ENCODE results near the gene PRKAG2.

PRKAG2 gene

GRCh38 chr7:151513133-151513532 is 363.8 kb downstream of the PRKAG2 start:
- H3K27me3 Mint-ChIP-seq = no peaks in the 10 kb centered on the region
- peaks cover 4% of the 10 kb centered on the region for H3K36me3 Mint-ChIP-seq
- H3K9me3 Mint-ChIP-seq = no peaks in the 10 kb centered on the region
- no peak overlapping the region for H3K4me3 Mint-ChIP-seq
- peaks cover 89% of the 10 kb centered on the region for H3K4me1 Mint-ChIP-seq
- no peak overlapping the region for H3K27ac Mint-ChIP-seq

DNA sequence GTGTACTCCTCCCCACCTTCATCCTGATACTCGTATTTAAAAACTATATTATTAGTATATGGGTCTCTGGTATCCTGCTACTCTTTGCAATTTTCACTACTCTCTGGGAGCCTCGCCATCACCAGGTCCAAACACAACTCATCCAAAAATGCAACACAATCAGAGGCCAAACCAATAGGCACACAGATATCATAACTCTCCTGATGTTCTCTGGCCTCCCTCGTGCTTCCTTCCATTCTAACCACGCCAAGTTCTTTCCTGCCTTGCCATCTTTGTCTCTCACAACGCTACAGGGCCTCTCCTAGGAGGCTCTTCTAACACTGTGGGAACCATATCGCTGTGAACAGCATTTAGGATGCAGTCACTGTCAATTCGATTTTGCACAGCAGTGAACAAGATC is 364.6 kb downstream of the PRKAG2 start:
- no peaks in the 10 kb centered on the region for H3K27me3 Mint-ChIP-seq
- no peak overlapping the region for H3K4me3 Mint-ChIP-seq
- H3K9me3 Mint-ChIP-seq = no peaks in the 10 kb centered on the region
- H3K27ac Mint-ChIP-seq = no peak overlapping the region
- peaks cover 89% of the 10 kb centered on the region for H3K4me1 Mint-ChIP-seq
- H3K36me3 Mint-ChIP-seq = peaks cover 4% of the 10 kb centered on the region

DNA sequence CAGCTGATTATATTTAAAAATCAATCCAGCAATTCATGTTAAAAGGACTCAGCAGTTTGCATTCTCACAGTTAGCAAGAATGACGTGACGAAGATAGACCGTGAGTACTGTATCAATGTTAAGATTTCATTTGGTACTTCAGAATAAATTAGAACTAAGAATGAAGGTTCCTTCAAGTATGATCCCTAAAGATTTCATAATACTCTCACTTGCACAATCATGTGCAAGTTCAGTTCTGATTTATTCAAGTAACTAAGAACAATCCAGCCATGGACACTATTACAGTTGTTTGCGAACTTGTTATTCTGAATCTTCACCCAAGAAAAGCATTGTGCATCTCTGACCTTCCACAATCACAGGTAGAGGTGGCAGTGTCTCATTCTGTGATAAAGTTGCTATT is 365.0 kb downstream of the PRKAG2 start:
- Mint-ChIP-seq H3K4me3 (no peak overlapping the region), H3K4me1 (peaks cover 89% of the 10 kb centered on the region), H3K36me3 (peaks cover 4% of the 10 kb centered on the region), H3K27me3 (no peaks in the 10 kb centered on the region), H3K9me3 (no peaks in the 10 kb centered on the region), H3K27ac (no peak overlapping the region)

DNA sequence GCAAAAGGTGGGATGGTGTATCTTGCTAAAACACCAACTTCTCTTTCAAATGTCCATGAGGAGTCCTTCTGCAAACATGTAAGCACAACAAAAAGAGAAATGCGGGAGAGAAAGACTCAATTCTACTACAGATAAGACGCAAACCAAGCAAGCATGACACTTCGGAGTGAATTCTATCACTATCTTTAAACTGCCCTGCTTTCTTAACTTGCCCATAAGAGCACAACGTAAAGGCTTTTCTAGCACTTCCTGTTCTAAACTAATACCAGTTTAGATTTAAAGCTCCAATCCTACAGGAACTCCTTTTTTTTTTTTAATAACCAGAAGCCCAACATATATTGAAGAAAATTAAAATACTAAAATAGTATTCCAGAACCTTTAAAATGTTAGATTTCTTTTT is 365.6 kb downstream of the PRKAG2 start:
- H3K27ac Mint-ChIP-seq = no peak overlapping the region
- peaks cover 88% of the 10 kb centered on the region for H3K4me1 Mint-ChIP-seq
- peaks cover 4% of the 10 kb centered on the region for H3K36me3 Mint-ChIP-seq
- no peak overlapping the region for H3K4me3 Mint-ChIP-seq
- no peaks in the 10 kb centered on the region for H3K9me3 Mint-ChIP-seq
- no peaks in the 10 kb centered on the region for H3K27me3 Mint-ChIP-seq

DNA sequence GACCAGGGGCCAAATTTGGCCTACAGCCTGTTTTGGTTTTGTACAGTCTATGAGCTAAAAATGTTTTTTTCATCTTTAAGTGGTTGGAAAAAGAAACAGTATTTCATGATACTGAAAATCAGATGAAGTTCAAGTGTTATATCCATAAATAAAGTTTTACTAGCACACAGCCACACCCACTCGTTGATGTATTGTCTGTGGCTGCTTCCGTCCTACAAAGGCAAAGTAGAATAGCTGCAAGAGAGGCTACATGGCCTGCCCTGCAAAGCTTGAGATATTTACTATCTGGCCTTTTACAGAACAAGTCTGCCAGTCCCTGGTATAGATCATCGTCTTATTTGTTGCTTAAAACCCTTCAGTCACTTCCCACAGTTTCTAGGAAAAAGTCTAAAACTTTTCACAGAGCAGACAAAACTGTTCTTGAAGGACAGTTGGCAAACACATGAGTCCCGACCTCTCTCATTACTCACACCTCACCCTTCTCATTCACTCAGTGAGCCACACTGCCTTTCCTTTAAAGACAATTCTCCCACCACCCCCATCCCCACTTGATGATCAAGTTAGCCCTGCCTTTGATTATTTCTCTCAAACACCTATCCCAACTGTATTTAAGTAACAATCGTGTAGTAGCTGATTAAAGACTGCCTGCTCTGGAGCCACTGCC is 367.1 kb downstream of the PRKAG2 start:
- H3K9me3 Mint-ChIP-seq = no peaks in the 10 kb centered on the region
- H3K36me3 Mint-ChIP-seq = peaks cover 4% of the 10 kb centered on the region
- H3K27me3 Mint-ChIP-seq = no peaks in the 10 kb centered on the region
- no peak overlapping the region for H3K27ac Mint-ChIP-seq
- H3K4me1 Mint-ChIP-seq = peaks cover 85% of the 10 kb centered on the region
- no peak overlapping the region for H3K4me3 Mint-ChIP-seq

- H3K36me3 Mint-ChIP-seq = peaks cover 4% of the 10 kb centered on the region
- no peak overlapping the region for H3K27ac Mint-ChIP-seq
- peaks cover 85% of the 10 kb centered on the region for H3K4me1 Mint-ChIP-seq
- no peaks in the 10 kb centered on the region for H3K27me3 Mint-ChIP-seq
- H3K9me3 Mint-ChIP-seq = no peaks in the 10 kb centered on the region
- no peak overlapping the region for H3K4me3 Mint-ChIP-seq
Observed at GRCh38 chr7:151508991-151509390, 367.9 kb downstream of the PRKAG2 start.

- no peaks in the 10 kb centered on the region for H3K9me3 Mint-ChIP-seq
- peaks cover 1% of the 10 kb centered on the region for H3K36me3 Mint-ChIP-seq
- peak overlapping the region; percentile 77 for H3K27ac Mint-ChIP-seq
- H3K4me3 Mint-ChIP-seq = peak overlapping the region; percentile 15
- no peaks in the 10 kb centered on the region for H3K27me3 Mint-ChIP-seq
- peaks cover 84% of the 10 kb centered on the region for H3K4me1 Mint-ChIP-seq
Observed at GRCh38 chr7:151507806-151508205, 369.1 kb downstream of the PRKAG2 start.

DNA sequence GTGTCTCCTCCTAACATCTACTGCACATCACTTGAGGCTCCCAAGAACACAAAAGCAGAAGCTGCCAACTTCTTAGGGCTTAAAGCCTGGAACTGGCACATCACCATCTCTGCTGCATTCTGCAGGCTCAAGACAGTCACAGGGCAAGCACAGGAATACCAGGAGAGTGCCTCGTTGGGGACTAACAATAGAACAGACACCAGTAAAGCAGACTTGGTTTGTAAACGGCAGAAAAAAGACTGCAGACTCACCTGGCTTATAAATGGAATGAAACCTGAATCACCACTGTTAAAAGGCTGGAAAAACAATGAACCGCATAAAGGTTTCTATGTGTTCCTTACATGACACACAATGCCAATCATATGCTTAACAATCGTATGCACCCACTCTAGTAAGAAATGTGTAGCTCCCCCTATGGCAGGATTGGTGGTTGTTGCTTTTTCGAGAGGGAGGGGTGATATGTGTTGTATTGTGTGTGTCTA is 370.0 kb downstream of the PRKAG2 start:
- Mint-ChIP-seq H3K36me3 (peaks cover 1% of the 10 kb centered on the region), H3K9me3 (no peaks in the 10 kb centered on the region), H3K4me3 (no peak overlapping the region), H3K4me1 (peaks cover 84% of the 10 kb centered on the region), H3K27ac (no peak overlapping the region), H3K27me3 (no peaks in the 10 kb centered on the region)

Data from activated naive CD4-positive, alpha-beta T cell treated with anti-CD3 and anti-CD28 coated beads, Interleukin-2, amount 50 U/mL, for 24 hours (primary cell).